ENCODE measurements around the gene MYO3B.
"Not testable (repeated sequence)": the region's sequence is repeated elsewhere in the genome, so short reads cannot be mapped to it uniquely, and the experiment has no call there.

Gene MYO3B

DNA sequence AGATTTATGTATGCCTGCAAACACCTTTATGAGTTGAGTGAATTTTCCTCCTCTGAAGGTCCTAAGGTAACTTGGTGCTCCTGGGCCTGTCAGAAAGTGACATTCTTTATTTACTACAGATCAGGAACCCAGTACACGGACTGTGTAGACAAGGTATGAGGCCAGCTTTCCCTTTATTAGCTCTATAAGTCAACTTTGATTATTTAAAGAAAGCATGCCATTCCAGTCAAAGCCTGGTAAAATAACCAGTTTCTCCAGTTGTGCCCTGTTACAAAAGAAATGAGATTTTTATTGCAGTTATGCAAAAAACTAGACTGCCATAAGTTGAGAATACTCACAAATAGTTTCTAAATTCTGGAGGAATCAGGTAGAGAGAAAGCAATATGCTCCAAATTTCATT, 271.1 kb downstream of the MYO3B start:
- DNase-seq: no peak

DNA sequence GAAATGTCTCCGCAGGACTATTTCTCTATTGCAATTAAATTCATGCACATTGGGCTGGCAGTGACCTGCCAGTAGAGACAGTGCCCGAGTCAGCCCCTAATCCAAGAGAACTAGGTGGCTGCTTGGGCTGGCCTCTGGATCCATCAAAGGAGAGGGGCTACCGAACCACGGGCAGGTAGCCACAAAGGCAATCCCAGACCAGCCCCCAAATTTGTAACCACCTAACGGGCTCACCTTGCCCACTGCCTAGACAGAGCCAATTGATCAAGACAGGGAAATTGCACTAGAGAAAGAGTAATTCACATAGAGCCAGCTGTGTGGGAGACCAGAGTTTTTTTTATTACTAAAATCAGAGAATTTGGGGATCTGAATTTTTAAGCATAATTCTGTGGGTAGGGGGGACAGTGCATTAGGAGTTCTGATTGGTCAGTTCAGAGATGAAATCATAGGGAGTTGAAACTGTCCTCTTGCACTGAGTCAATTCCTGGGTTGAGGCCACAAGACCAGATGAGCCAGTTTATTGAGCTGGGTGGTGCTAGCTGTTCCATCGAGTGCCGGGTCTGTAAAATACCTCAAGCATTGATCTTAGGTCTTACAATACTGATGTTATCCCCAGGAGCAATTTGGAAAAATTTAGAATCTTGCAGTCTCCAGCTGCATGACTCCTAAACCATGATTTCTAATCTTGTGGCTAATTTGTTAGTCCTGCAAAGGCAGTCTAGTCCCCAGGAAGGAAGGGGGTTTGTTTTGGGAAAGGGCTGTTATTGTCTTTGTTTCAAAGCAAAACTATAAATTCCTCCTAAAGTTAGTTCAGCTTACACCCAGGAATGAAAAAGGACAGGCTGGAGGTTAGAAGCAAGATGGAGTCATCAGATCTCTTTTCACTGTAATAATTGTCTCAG, 276.8 kb downstream of the MYO3B start:
- no peak for DNase-seq

GRCh38 chr2:170455617-170456426, 277.9 kb downstream of the MYO3B start:
- DNase-seq: no peak

DNA sequence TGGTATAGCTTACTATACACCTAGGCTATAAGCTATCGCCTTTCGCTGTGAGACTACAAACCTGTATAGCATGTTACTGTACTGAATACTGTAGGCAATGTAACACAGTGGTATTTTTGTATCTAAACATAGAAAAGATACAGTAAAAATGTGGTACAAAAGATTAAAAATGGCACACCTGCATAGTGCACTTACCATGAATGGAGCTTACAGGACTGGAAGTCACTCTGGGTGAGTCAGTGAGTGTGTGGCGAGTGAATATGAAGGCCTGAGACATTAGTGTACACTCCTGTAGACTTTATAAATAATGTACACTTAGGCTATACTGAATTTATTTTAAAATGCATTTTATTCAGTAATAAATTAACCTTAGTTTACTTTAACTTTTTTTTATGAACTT, 279.0 kb downstream of the MYO3B start:
- no peak for DNase-seq

GRCh38 chr2:170457742-170458141, 279.8 kb downstream of the MYO3B start:
- no peak for DNase-seq

GRCh38 chr2:170461889-170462288, 283.9 kb downstream of the MYO3B start:
- no peak for DNase-seq

DNA sequence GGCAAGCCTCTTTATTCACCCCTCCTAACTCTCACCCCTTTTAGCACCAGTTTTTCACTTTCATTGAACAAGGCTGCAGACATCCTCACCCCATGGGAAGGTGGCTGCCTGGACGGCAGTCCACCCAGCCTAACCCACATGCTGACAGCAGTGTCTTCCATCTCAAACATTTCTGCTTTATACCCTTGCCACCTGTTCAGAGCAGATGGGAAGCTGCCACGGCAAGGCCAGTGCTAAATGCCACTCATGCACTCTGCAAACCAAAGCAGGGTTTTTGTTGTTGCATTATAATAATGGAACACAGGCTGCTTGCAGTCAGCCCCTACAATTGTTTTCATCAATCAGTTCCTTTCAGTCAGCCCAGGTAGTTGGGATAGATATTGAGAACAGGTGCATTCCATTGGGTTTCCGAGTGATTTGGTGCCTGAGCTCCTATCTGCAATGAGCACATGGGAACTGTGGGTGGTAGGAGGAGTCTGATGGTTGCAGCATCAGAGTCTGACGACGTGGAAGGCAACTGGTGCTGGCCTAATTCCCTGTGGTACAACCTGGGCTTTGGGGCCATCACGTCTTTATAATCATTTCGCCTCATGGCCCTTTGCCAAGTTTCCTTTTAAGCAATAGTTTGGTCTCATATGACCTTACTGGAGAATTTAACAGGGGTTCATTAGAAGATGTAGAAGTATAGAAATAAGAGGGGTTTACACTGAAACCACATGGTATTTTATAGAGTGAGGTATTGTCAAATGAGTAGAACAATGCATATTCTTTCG, 284.7 kb downstream of the MYO3B start:
- no peak for DNase-seq

DNA sequence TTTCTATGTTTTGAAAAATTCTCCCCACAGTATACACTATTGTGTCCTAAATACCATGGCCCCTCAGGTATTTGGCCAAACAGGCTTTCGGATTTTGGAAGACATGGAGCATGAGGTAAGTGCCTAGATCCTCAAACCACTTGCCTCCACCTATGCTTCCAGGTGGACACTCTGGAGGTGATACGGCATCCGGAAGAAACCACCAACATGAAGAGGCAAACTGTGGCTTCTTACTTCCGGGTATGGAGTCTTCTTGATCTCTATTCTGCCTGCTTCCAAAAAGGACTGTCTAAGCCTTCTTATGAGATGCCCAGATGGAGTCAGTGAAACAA, 285.2 kb downstream of the MYO3B start:
- DNase-seq: no peak

GRCh38 chr2:170464268-170464667, 286.3 kb downstream of the MYO3B start:
- no peak for DNase-seq

GRCh38 chr2:170465241-170465640, 287.3 kb downstream of the MYO3B start:
- no peak for DNase-seq

DNA sequence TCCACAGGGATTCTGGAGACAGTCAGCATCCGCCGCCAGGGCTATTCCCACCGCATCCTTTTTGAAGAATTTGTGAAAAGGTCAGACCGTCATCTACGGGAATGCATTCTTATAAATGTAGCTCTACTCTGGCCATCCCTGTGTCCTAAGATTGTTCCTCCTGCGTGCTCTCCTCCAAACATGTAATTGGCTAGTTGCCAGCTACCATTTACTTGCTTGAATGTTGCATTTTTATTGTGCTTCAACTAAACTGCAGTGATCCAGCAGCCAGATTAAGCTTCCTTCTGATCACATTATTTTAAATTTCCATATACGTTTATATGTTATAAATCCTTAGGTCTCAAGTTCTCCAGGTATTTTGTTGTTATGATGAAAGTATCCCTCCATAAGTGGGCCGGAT, 288.7 kb downstream of the MYO3B start:
- no peak for DNase-seq

DNA sequence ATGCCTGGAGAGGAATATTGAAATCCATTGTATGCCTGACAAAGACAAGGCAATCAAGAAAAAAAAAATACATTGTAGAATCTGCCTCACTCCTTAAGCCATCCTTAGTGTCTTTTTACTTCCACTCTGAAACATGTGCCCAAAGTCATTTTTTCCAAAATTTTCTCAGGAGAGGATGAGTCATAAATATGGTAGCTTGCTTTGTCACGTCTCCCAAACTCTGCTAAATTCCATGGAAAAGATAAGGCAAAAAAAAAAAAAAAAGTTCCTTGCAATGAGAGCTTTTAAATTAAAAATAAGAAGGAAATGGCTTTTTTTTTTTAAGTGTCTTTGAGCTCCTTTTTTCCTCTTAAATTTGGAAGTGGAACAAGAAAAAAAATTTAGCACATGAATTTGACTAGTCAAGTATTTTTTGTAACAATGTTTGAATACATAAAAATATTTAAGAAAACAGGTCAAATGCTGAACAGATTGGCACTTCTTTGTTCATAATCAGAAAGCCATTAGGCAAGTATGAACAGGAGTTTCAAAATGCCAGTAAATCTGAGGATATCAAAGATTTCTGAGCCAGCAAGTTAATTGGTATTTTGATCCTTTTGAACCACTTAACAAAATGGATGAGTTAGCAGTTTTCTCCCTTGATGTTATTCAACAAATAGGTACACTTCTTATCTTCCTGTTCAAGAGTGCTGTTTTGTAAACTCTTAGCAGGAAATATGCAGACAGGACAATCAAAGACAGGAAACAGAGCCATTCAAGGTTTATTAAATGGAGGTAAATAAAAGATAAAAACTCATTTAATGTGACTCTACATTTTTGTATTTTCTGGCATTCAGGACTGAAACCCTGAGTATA, 289.8 kb downstream of the MYO3B start:
- no peak for DNase-seq

DNA sequence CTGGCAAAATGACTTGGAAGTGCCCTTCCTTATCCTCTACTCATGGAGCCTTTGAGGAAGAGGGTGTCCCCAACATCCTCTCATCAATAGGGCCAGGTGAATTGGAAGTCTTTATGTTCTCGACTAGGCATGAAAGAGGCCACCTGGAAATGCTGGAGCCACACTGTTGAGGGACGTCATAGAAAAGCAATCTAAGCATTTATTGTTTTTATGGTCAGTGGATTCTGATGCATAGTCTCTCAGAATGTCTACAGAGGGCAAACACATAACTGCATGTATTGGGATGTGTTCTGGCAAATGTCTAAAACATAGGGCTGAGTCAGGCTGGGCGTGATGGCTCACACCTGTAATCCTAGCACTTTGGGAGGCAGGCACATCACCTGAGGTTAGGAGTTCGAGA, 290.6 kb downstream of the MYO3B start:
- no peak for DNase-seq

- not testable (repeated sequence) for DNase-seq
These were observed 294.6 kb downstream of the MYO3B start for GRCh38 chr2:170472498-170472897.

DNA sequence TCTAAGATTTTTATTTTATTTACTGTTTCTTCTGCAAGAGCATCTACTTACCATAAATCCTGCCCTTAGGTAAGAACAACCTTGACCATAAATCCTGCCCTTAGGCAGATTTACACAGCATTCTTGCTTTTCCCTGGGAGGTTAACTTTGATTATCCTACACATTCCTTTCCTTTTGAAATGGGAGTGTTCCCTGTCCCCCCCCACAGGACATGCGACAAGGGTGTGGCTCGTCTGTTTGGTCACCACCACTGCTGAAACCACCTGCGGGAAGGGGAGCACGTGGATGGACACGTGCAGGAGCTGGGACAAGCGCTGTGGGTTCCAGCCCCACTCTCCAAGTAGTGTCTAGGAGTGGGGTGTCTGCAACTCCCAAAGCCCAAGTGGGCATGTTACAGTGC, 297.9 kb downstream of the MYO3B start:
- DNase-seq: no peak

GRCh38 chr2:170477630-170478029, 299.7 kb downstream of the MYO3B start:
- no peak for DNase-seq

DNA sequence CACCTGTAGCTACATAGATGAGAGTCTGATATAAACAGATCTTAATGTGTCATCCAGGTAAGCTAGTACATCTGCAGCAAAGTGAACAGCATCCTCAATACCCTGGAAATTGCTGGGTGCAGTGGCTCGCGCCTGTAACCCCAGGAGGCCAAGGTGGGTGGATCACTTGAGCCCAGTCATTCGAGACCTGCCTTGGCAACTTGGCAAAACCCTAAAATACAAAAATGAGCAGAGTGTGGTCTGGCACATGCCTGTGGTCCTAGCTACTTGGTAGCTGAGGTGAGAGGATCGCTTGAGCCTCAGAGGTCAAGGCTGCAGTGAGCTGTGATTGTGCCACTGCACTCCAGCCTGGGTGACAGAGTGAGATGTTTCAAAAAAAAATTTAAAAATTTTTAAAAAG, 303.3 kb downstream of the MYO3B start:
- DNase-seq: no peak

DNA sequence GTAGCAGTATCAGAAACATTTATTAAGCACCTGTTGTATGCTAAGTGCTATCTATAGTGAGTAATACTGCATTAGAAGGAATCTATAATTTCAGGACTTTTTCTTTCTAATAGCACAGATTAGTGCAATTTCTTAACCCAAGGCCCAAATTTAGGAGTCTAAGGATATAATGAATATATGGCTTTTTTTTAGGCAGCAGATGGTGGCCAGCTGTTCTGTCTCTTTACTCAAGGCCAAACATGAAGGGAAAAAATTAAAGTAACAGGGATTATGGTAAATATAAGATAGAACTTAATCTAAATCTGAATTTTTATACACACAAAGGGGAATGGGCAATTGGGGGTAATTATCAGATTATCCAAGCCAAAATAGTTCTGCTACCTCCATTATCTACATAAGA, 306.6 kb downstream of the MYO3B start:
- DNase-seq: no peak

DNA sequence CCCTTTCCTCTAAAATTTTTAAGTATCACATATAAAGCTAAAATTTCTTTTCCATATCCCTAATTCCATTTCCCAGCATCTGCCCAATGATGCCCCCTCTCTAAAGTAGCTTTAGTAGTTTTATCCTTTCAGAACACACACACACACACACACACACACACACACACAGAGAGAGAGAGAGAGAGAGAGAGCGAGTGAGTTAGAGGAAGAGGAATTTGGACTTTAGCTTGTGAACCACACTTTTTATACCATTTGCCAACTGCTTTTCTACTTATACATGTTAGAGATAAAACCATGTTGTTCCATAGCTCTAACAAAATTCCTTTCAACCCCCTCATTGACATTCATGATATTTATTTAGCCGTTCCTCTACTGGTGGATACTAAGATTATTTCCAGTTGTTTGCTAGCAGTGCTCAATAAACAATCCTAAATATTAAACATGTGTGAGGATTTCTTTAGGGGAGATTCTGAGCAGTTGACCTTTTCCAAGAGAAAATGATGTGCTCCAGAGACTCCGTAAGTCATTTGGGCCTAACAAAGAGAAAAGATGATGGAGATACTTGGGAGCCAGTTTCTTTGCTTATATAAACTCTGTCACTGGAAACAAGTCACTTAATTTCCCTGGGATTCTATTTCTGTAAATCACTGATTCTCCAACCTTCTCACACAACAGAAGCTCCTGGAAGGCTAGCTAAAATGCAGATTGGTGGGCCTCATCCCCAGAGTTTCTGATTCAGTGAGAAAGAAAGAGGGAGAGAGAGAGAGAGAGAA, 307.5 kb downstream of the MYO3B start:
- no peak for DNase-seq

- DNase-seq: no peak
These were observed 308.8 kb downstream of the MYO3B start for GRCh38 chr2:170486730-170487129.

- DNase-seq: no peak
These were observed 310.9 kb downstream of the MYO3B start for GRCh38 chr2:170488807-170489206.

DNA sequence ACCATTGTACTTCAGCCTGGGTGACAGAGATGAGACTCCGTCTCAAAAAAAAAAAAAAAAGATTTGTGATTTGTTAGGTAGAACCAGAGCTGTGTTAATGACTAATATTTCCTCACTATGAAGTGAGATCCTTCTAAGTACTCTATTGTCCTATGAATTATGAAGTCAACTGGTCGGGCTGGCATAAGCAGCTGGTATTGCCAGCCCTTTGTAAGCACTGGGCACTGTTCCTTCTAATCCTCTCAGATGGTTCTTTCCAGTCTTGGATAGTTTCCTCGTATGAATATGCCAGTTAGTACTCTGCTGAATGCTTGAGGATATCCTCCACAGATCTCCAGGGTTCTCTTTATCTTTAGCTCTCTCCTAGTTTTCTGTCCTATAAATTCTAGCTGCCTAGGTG, 314.1 kb downstream of the MYO3B start:
- DNase-seq: no peak

All from CD4-positive, alpha-beta T cell treated with Interleukin-15 for 1 hour (primary cell).